Hepatocyte (in vitro differentiated cells): ENCODE measurements around the gene TEKT5.

ENCODE experiments used
- CTCF ChIP-seq: fragments of 200-600 bp; sonication (generic); IDR thresholded peaks from 2 replicates; pipeline ENCODE4 v1.5.1; 2016; ENCODE audit warnings: antibody characterized with exemption, mild to moderate bottlenecking; ENCODE audit not compliant: poor library complexity
- EZH2phosphoT487 ChIP-seq: fragments of 200-600 bp; sonication (generic); IDR thresholded peaks from one replicate; pipeline ENCODE4 v1.6.1; 2018; ENCODE audit warnings: antibody characterized with exemption, mild to moderate bottlenecking, low read depth, moderate library complexity; ENCODE audit not compliant: unreplicated experiment, severe bottlenecking

- TF ChIP-seq CTCF (no peak), EZH2phosphoT487 (no peak)
Measured at GRCh38 chr16:10664720-10665126, 30.0 kb downstream of the TEKT5 start.
